Measurements from ENCODE around the gene TRIM28. TPM values are rescaled to one million over a fixed set of nuclear protein-coding genes. Genes with fewer than 3 reads are reported as not detected.

TRIM28 gene
- total RNA-seq, 3 donors from 2014 or later, result 180 to 308 (median 202) TPM

DNA sequence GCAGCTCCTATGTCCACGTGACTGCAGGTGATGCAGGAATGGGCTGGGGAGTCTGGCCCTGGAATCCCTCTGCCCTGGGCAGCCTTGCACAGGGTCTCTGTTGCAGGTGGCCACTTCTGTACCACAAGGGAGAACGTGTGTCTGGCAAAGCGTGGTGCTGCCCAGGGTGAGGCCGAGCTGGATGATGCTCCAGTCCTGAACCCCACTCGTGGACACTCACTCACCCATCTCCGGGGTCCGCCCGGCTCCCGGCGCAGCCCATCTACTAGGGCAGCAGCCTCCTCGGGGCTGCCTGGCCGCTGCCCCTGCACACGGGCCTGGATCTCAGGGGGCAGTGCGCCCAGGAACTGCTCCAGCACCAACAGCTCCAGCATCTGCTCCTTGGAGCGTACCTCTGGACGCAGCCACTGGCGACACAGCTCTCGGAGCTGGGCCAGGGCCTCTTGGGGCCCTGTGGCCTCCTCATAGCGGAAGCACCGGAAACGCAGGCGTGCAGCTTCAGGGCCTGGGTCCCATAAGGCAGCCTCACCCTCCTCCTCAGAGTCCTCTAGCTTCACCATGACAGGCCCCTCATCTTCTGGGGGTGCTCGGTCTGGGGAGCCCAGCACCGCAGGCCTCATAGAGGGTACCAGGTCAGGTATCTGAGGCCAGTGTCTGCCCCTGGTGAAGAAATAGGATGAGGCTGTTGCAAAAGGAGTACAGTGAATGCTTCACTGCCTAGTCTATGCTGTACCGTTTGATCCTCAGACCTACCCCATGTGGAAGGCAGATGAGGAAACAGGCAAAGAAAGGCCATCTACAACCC, 27.1 kb downstream of the TRIM28 start:
- Histone ChIP-seq H3K4me1 (ENCODE audit: low read depth) (peaks cover 17% of the 10 kb centered on the region), H3K36me3 (ENCODE audit: low read depth) (no peaks in the 10 kb centered on the region), H3K4me3 (no peak overlapping the region), H3K9me3 (no peaks in the 10 kb centered on the region)
- intact Hi-C loops (cut with DNase I, micrococcal nuclease), result no loop called here
- DNase-seq, result peak; percentile 12 to 61 (median 35)
- ATAC-seq, result no peak
- TF ChIP-seq, protein P1, sequence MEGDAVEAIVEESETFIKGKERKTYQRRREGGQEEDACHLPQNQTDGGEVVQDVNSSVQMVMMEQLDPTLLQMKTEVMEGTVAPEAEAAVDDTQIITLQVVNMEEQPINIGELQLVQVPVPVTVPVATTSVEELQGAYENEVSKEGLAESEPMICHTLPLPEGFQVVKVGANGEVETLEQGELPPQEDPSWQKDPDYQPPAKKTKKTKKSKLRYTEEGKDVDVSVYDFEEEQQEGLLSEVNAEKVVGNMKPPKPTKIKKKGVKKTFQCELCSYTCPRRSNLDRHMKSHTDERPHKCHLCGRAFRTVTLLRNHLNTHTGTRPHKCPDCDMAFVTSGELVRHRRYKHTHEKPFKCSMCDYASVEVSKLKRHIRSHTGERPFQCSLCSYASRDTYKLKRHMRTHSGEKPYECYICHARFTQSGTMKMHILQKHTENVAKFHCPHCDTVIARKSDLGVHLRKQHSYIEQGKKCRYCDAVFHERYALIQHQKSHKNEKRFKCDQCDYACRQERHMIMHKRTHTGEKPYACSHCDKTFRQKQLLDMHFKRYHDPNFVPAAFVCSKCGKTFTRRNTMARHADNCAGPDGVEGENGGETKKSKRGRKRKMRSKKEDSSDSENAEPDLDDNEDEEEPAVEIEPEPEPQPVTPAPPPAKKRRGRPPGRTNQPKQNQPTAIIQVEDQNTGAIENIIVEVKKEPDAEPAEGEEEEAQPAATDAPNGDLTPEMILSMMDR (IDR thresholded peaks at IDR 0.05), result no peak

DNA sequence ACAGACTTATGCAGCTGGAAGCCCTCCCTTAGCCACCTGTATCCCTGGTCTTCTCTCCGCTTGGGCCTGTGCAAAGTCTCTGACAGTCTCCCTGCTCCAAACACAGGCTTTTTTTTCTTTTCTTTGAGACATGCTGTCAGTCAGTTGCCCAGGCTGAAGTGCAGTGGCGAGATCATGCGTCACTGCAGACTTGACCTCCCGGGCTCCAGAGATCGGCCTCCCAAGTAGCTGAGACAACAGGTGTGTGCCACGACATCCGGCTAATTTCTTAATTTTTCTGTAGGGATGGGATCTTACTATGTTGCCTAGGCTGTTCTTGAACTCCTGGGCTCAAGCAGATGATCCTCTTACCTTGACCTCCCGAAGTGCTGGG, 27.7 kb downstream of the TRIM28 start:
- H3K36me3 ChIP-seq (ENCODE audit: low read depth), result no peaks in the 10 kb centered on the region
- peak in 2 of 3 donors; percentile 6 to 30 for DNase-seq
- intact Hi-C loops (cut with DNase I, micrococcal nuclease), result no loop called here

DNA sequence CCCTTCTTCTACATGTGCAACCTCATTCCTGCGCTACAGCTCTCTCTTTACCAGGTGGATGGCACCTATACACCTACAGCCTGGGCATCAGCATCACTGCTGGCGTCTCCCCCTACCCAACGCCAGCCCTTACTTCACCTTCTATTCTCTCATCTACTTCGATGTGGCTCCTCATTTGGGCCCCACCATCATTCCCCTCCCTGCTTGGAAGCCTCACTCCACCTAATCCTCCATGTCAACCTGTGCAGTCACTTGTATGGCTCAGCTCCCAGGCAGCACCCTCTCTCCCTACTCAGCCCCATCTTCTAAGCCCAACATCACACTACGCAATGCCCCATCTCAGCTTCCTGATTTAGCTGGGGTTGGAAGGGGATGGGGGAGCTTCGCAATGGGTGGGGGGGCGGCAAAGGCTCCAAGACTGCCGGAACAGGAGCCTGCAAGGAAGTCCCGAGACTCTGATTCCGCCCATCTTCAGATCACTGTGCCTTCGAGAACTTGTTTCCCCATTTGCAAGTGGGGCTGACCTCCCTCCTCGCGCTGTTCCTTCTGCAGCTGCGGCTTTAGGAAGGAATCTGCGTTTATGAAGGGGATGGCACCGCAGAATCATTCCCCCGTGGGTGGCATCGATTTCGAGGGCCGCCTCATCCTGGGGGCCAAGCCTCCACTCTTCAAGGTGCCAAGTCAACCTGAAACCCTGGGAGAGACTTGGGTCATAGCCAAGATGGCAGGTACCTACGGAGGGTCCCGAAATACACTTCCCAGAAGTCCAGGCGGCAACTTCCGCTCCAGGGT, 28.4 kb downstream of the TRIM28 start:
- H3K9me3 ChIP-seq, result no peaks in the 10 kb centered on the region
- intact Hi-C loops (cut with DNase I, micrococcal nuclease), result no loop called here
- H3K4me3 ChIP-seq, result peak overlapping the region; percentile 56
- TF ChIP-seq, protein P1 (IDR thresholded peaks at IDR 0.05), result no peak
- no peaks in the 10 kb centered on the region for H3K36me3 ChIP-seq (ENCODE audit: low read depth)
- DNase-seq (peak in 1 of 3 donors; percentile 11), ATAC-seq (no peak)
- H3K4me1 ChIP-seq (ENCODE audit: low read depth), result peaks cover 17% of the 10 kb centered on the region

More for the DNA sequence above, 27.7 kb downstream of the TRIM28 start:
- no peaks in the 10 kb centered on the region for H3K9me3 ChIP-seq
- H3K4me3 ChIP-seq, result no peak overlapping the region
- H3K4me1 ChIP-seq (ENCODE audit: low read depth), result peaks cover 17% of the 10 kb centered on the region
- no peak for ATAC-seq
- TF ChIP-seq, protein P1 (IDR thresholded peaks at IDR 0.05), result no peak

DNA sequence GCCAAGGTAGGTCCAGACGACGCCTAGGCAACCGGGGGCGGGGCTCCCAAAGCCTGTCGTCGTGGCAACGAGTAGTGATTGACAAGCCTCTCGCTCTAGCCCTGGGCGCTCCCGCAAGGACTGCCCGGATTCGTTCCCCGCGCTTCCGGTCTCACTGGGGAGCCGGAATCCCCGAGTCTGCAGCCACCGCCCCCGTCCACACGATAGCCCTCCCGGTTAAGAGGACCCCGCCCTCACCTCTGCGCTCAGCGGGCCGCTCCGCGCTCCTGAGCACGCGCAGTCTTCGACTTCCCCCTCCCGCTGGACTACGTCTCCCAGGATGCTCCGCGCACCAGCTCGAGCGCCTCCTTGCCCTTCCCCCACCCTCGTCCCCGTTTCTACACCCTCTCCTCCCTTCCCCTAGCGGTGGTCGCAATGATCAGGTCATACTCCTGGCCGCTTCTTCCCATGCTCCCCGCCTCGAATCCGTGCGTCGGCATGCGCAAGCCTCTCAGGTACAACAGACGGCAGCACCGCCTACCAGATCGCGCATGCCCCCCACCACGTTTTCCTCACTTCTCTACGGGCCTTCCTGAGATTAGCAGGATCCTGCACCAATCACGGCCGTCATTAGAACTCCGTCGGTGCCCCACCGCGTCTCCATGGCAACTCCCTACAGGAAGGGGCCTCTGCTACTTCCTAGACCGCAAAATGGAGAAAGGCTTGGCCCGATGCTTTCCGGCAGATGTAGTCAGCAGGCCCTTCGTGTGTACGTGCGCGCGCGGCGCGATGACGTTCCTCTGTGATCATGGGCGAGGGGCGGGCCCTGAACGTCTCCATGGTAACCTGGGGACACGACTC, 29.2 kb downstream of the TRIM28 start, which contains the start of gene MZF1:
MZF1 (minus strand) TSS at position 518 of the 840 bp plus-strand sequence. CDS start 1,946 bp downstream, outside the sequence.
- Histone ChIP-seq H3K9me3 (no peaks in the 10 kb centered on the region), H3K4me3 (peak within 1 kb of the TSS; percentile 56), H3K36me3 (ENCODE audit: low read depth) (no peaks in the 10 kb centered on the region), H3K4me1 (ENCODE audit: low read depth) (peaks cover 17% of the 10 kb centered on the region)
- TF ChIP-seq, protein P1 (IDR thresholded peaks at IDR 0.05), result no peak
- peak; percentile 100 for DNase-seq
- peak; percentile 81 for ATAC-seq
- intact Hi-C loops (cut with DNase I, micrococcal nuclease), result no loop called here

DNA sequence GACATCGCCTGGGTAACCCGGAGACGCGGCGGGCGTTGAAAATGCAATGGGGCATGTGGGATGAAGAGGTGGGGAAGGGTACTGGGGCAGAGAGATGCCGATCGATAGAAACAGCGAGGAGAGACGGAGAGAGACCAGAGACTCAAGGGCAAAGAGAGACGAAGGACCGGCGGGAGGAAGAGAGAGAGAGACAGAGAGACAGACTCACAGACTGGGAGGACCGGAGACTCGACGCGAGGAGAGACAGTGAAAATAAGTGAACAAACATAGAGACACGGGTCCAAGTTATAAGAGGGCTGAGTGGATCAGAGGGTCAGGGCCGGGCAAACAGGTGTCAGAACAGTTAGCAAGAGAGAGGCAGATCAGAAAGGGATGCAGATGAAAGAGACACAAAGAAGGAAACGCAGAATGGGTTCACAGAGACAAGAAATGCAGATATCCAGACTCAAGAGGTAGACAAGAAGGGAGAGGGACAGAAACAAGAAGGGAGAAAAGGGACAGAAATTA, 29.8 kb downstream of the TRIM28 start:
- Histone ChIP-seq H3K36me3 (ENCODE audit: low read depth) (no peaks in the 10 kb centered on the region), H3K9me3 (no peaks in the 10 kb centered on the region), H3K4me1 (ENCODE audit: low read depth) (peaks cover 17% of the 10 kb centered on the region), H3K4me3 (peak overlapping the region; percentile 56)
- TF ChIP-seq, protein P1 (IDR thresholded peaks at IDR 0.05), result no peak
- DNase-seq (no peak), ATAC-seq (no peak)
- intact Hi-C loops (cut with DNase I, micrococcal nuclease), result no loop called here
